Stomach smooth muscle (tissue), 2 donors: ENCODE data around the gene SIM1.
"Not testable (repeated sequence)": the region's sequence is repeated elsewhere in the genome, so short reads cannot be mapped to it uniquely, and the experiment has no call there.

ENCODE experiments used
- H3K27ac ChIP-seq: one replicate; pipeline ENCODE4 v1.7.0; 2013; ENCODE audit warnings: mild to moderate bottlenecking, low read length, inconsistent platforms
- H3K27me3 ChIP-seq, 2 donors: one replicate each; pipeline ENCODE4 v1.7.0; 2013; ENCODE audit warnings: low read length in 2 of 2; ENCODE audit not compliant: insufficient read depth in 2 of 2, control insufficient read depth in 1 of 2
- H3K36me3 ChIP-seq, 2 donors: one replicate each; pipeline ENCODE4 v1.7.0; 2013; ENCODE audit warnings: low read length in 2 of 2; ENCODE audit not compliant: control insufficient read depth in 2 of 2, insufficient read depth in 2 of 2
- H3K4me1 ChIP-seq: one replicate; pipeline ENCODE4 v1.7.0; 2013; ENCODE audit warnings: low read length; ENCODE audit not compliant: control insufficient read depth, insufficient read depth
- H3K4me3 ChIP-seq, 2 donors: one replicate each; pipeline ENCODE4 v1.7.0; 2013; ENCODE audit warnings: low read length in 2 of 2
- H3K9ac ChIP-seq, 2 donors: one replicate each; pipeline ENCODE4 v1.7.0; 2013; ENCODE audit warnings: low read length in 2 of 2, mild to moderate bottlenecking in 1 of 2
- H3K9me3 ChIP-seq, 2 donors: one replicate each; pipeline ENCODE4 v1.7.0; 2013; ENCODE audit warnings: low read length in 2 of 2; ENCODE audit not compliant: control insufficient read depth in 2 of 2
- donor health status: healthy.
- donor health status: Pancreatic carcinoma.

The SIM1 gene

DNA sequence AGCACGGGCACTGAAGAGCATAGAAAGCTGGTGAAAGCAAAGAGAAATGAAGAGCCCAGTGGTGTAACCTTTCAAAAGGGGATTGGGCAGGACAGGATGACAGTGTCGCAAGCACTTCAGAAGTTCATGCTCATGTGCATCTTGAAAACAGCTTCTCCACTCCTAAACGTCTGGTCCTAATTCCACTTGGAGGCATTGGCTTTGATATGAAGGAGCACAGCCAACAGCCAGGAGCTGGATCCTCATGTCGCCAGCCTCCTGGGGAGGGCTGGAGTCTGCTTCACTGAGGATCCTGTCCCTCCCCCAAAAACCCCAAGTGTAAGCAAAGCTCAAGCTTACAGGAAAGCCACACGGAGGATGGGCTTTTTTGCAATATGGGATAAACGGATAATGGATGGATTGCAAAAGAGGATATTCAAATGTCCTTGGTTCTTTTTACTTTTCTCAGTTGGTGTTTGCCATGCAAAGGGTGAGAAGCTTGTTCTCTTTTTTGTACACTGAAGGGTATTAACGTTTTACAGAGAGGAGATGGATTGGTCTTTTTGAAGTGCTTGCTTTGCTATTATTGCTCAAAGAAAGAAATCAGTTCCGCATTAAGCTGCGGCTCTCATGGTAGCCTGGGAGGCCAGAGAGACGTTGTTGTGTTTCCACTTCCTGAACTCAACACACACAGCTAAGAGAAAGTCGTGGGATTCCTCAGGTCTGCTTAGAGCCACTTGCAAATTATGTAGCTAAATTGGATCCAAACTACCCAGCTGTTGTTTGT lies 92.2 kb downstream of the SIM1 start:
- no peak overlapping the region for H3K27ac ChIP-seq
- no peak overlapping the region for H3K4me3 ChIP-seq
- no peaks in the 10 kb centered on the region for H3K9me3 ChIP-seq
- H3K36me3 ChIP-seq = no peaks in the 10 kb centered on the region
- no peaks in the 10 kb centered on the region for H3K4me1 ChIP-seq
- no peak overlapping the region for H3K9ac ChIP-seq
- no peaks in the 10 kb centered on the region for H3K27me3 ChIP-seq

DNA sequence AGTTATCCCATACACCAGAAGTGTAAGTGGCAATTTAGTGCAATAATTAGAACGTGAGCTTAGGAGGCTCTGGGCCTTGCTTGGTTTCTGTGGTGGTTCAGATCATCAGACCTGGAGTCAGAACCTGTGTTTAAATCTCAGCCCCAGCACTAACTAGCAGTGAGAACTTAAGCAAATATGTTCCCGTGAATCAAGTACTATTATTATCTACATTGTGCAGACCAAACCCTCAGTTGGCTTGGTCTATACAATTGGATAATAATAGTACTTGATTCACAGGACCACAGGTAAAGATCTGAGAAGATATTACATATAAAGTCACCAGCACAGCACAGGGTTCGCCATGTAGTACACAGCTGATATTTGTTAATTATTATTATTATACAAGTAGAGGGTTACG lies 93.1 kb downstream of the SIM1 start:
- no peak overlapping the region for H3K4me3 ChIP-seq
- H3K27me3 ChIP-seq = no peaks in the 10 kb centered on the region
- H3K27ac ChIP-seq = no peak overlapping the region
- H3K36me3 ChIP-seq = no peaks in the 10 kb centered on the region
- no peak overlapping the region for H3K9ac ChIP-seq
- H3K9me3 ChIP-seq = no peaks in the 10 kb centered on the region
- no peaks in the 10 kb centered on the region for H3K4me1 ChIP-seq

DNA sequence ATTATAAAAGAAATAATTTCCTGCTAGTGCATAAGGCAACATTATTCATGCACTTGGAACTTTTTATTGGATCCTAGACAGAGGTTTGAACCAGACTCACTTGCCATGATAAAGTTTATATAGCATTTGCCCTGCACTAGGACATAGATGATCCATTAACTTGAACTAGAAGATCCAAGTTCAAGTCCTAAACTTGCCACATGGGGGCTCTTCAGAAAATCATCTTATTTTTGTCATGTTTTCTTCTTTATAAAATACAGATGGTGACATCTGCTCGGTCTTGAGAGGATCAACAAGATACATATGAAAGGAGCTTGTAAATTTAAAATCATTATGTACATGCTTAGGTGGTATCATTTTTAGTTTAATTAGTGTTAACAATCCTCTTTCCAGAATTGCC lies 94.5 kb downstream of the SIM1 start:
- H3K9me3 ChIP-seq = no peaks in the 10 kb centered on the region
- H3K9ac ChIP-seq = no peak overlapping the region
- H3K4me3 ChIP-seq = no peak overlapping the region
- H3K27me3 ChIP-seq = no peaks in the 10 kb centered on the region
- no peaks in the 10 kb centered on the region for H3K36me3 ChIP-seq
- H3K27ac ChIP-seq = no peak overlapping the region
- no peaks in the 10 kb centered on the region for H3K4me1 ChIP-seq

DNA sequence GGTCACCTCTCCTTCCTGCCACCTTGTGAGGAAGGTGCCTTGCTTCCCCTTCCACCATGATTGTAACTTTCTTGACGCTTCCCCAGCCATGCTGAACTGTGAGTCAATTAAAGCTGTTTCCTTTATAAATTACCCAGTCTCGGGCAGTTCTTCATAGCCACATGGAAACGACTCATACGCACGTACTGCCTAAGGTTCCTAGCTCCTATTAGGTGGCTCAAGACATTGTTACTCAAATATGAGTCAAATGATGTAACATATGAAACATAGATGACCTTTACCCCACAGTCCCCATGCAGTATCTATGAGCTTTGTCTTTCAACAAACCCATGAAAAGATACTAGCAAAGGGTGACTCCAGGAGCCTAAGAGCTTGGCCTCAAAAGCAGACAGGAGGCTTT lies 98.3 kb downstream of the SIM1 start:
- Histone ChIP-seq H3K9ac (no peak overlapping the region), H3K4me1 (no peaks in the 10 kb centered on the region), H3K36me3 (no peaks in the 10 kb centered on the region), H3K4me3 (no peak overlapping the region), H3K27ac (no peak overlapping the region), H3K27me3 (peaks cover 0 to 2% of the 10 kb centered on the region in 2 donors), H3K9me3 (no peaks in the 10 kb centered on the region)

DNA sequence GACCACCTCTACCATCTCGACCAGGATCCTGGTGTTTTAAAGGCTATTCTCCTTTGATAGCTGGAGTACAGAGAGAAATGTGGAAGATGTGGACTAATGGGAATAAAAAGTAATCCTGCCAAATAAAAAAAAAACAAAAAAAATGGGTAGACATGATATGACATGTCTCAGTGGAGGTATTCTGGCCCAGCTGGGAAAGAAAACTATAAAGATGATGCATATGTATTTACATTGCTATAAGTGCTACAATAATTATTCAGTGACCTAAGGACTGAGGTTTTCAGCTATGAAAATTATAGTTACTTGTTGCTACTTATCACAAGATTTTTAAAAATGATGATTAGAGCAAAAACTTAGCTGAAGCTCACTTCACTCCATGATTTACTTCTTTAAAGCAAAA lies 101.1 kb downstream of the SIM1 start:
- Histone ChIP-seq H3K27ac (no peak overlapping the region), H3K9me3 (no peaks in the 10 kb centered on the region), H3K36me3 (no peaks in the 10 kb centered on the region)

DNA sequence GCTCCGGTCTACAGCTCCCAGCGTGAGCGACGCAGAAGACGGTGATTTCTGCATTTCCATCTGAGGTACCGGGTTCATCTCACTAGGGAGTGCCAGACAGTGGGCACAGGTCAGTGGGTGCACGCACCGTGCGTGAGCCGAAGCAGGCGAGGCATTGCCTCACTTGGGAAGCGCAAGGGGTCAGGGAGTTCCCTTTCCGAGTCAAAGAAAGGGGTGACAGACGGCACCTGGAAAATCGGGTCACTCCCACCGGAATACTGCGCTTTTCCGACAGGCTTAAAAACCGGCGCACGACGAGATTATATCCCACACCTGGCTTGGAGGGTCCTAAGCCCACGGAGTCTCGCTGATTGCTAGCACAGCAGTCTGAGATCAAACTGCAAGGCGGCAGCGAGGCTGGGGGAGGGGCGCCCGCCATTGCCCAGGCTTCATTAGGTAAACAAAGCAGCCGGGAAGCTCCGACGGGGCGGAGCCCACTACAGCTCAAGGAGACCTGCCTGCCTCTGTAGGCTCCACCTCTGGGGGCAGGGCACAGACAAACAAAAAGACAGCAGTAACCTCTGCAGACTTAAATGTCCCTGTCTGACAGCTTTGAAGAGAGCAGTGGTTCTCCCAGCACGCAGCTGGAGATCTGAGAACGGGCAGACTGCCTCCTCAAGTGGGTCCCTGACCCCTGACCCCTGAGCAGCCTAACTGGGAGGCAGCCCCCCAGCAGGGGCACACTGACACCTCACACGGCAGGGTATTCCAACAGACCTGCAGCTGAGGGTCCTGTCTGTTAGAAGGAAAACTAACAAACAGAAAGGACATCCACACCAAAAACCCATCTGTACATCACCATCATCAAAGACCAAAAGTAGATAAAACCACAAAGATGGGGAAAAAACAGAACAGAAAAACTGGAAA lies 109.7 kb downstream of the SIM1 start:
- H3K4me3 ChIP-seq, H3K27ac ChIP-seq, H3K27me3 ChIP-seq, H3K9ac ChIP-seq, H3K4me1 ChIP-seq, H3K9me3 ChIP-seq, H3K36me3 ChIP-seq: not testable (repeated sequence)

More for the DNA sequence above, 101.1 kb downstream of the SIM1 start:
- Histone ChIP-seq H3K4me3 (no peak overlapping the region), H3K27me3 (peaks cover 0 to 2% of the 10 kb centered on the region in 2 donors), H3K4me1 (no peaks in the 10 kb centered on the region), H3K9ac (no peak overlapping the region)

DNA sequence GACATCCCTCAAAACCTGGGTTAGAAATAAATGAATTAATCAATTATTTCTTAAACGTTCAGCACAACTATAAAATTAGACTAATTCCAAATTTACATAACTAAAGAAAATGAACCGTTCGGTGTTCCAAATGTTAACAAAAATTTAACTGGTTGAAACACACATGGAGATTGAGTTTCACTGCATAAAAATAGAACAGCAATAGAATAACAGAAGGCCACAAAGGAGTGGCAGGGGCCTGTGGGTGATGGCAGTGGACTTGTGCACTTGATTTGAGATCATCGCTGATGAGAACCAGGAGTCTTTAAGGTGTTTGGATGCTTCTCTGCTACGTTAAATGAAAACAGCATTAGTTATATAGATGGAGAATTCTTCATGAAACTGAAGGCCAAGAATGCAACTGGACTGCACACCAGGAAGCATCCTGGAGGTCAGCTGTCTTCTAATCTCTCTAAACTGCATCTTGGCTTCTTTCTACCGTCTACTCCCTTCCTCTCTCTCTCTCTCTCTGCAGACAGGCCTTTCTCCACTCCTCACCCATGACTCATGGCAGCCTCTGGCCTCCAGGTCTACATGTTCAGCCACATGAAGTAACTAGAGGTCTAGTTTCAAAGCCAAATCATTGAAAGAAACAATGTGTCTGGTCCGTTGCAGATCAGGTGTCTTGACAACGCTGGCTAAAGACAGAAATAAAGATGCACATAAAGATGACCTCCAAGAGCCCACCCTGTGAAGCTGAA lies 111.3 kb downstream of the SIM1 start:
- Histone ChIP-seq H3K27ac (no peak overlapping the region), H3K9ac (no peak overlapping the region), H3K4me3 (no peak overlapping the region), H3K27me3 (no peaks in the 10 kb centered on the region), H3K9me3 (no peaks in the 10 kb centered on the region), H3K36me3 (no peaks in the 10 kb centered on the region), H3K4me1 (no peaks in the 10 kb centered on the region)

DNA sequence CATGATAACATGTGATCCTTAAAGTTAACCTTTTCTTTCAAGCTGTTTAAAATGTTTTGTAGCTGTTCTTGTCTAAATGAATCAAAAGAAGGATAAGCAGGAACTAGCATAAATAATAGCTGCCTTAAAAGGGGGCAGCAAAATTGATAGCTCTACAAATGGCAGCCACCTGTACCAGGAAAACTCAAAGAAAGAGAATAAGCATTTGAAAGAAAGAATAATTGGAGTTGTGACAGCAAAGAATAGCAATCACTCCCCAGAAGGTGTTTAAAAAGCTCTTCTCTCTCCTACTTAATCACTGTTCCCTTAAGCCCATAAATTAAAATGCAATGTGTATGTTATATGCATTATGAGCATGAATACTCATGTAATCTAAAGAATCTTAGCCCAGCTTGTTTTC lies 114.6 kb downstream of the SIM1 start:
- H3K27ac ChIP-seq = no peak overlapping the region
- H3K36me3 ChIP-seq = no peaks in the 10 kb centered on the region

DNA sequence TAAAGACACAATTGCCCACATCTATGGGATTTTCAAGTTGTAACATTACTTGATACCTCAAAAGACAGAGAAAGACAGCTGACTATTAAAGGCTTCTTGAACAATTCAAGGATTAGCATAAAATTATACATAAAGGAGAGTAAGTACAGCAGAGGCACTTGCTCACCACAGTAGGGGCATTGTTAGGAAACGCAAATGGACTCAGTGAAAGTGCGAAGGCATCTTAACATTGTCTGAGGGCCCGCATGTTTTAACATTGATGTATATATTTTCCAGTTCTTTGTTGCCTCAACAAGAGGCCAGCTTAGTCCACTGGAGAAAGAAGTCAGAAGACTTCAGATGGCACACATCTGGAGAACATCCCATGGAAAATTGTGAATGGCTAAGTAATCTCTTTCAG lies 115.4 kb downstream of the SIM1 start:
- H3K36me3 ChIP-seq = no peaks in the 10 kb centered on the region
- H3K9ac ChIP-seq = no peak overlapping the region
- no peaks in the 10 kb centered on the region for H3K27me3 ChIP-seq
- H3K9me3 ChIP-seq = no peaks in the 10 kb centered on the region
- no peaks in the 10 kb centered on the region for H3K4me1 ChIP-seq
- no peak overlapping the region for H3K4me3 ChIP-seq
- H3K27ac ChIP-seq = no peak overlapping the region

More for the DNA sequence above, 114.6 kb downstream of the SIM1 start:
- Histone ChIP-seq H3K9ac (no peak overlapping the region), H3K4me3 (no peak overlapping the region), H3K9me3 (no peaks in the 10 kb centered on the region), H3K27me3 (no peaks in the 10 kb centered on the region), H3K4me1 (no peaks in the 10 kb centered on the region)

DNA sequence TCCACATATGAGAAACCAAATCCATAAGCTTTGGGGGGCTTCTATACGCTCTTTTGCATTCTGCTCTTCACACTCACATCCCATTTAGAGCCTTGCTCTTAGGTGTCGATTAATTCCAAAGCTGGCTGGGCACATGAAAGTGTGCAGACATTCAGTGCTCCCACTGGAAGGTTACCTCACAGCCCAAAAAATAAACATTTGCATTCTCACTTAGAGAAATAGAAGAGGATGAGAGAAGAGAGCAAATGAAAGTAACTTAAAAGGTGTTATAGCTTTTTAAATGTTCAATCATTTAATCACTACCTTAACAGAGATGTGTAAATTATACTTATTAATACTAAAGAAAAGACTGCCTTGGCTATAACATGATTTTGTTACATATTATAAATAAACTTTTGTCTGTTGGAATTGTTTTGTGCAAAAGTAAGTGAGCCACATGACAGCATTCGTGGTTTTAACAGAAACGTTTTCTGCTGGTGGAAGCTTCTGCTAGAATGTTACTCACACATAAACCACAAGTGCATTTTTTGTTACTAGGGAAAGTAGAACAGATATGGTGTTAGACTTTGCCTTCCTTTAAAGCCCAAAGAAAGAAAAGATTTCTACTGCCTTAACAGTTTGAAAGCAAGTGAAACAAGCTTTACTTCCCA lies 116.7 kb downstream of the SIM1 start:
- Histone ChIP-seq H3K9ac (no peak overlapping the region), H3K4me1 (no peaks in the 10 kb centered on the region), H3K27me3 (no peaks in the 10 kb centered on the region), H3K36me3 (no peaks in the 10 kb centered on the region), H3K27ac (no peak overlapping the region), H3K4me3 (no peak overlapping the region), H3K9me3 (no peaks in the 10 kb centered on the region)
